BE2C (cell line): ENCODE measurements around the gene GRM4. TPM values are rescaled to one million over a fixed set of nuclear protein-coding genes. Genes with fewer than 3 reads are reported as not detected.
"Not testable (repeated sequence)": the region's sequence is repeated elsewhere in the genome, so short reads cannot be mapped to it uniquely, and the experiment has no call there.

Source experiments
- DNase-seq: peaks from one replicate; pipeline ENCODE4 v3.0.0-alpha.2; 2020
- H3K27me3 ChIP-seq: fragments of 250-450 bp; sonication (Bioruptor Pico); 2 replicates; pipeline ENCODE4 v1.5.1; 2020; ENCODE audit warnings: mild to moderate bottlenecking
- H3K36me3 ChIP-seq: fragments of 250-450 bp; sonication (Bioruptor Pico); 2 replicates; pipeline ENCODE4 v1.5.1; 2020; ENCODE audit warnings: mild to moderate bottlenecking
- H3K4me1 ChIP-seq: fragments of 250-450 bp; sonication (Bioruptor Pico); 2 replicates; pipeline ENCODE4 v1.5.1; 2020
- H3K4me3 ChIP-seq: 2 replicates; pipeline ENCODE4 v1.5.1; 2011; ENCODE audit warnings: low read depth, low read length
- H3K9me3 ChIP-seq: fragments of 250-450 bp; sonication (Bioruptor Pico); 2 replicates; pipeline ENCODE4 v1.5.1; 2020
- CTCF ChIP-seq: IDR thresholded peaks from 2 replicates; pipeline ENCODE4 v1.5.1; 2012; ENCODE audit warnings: mild to moderate bottlenecking, low read depth, low read length
- polyA plus RNA-seq: library from polyadenylated mRNA; unstranded; fragments of >200 nt; gene quantifications from one replicate; pipeline ENCODE4 v1.2.1, GENCODE V29; 2012; ENCODE audit warnings: low read depth, missing spikeins; ENCODE audit not compliant: insufficient read length, insufficient read depth

GRM4 gene
- 0.79 TPM for polyA plus RNA-seq

DNA sequence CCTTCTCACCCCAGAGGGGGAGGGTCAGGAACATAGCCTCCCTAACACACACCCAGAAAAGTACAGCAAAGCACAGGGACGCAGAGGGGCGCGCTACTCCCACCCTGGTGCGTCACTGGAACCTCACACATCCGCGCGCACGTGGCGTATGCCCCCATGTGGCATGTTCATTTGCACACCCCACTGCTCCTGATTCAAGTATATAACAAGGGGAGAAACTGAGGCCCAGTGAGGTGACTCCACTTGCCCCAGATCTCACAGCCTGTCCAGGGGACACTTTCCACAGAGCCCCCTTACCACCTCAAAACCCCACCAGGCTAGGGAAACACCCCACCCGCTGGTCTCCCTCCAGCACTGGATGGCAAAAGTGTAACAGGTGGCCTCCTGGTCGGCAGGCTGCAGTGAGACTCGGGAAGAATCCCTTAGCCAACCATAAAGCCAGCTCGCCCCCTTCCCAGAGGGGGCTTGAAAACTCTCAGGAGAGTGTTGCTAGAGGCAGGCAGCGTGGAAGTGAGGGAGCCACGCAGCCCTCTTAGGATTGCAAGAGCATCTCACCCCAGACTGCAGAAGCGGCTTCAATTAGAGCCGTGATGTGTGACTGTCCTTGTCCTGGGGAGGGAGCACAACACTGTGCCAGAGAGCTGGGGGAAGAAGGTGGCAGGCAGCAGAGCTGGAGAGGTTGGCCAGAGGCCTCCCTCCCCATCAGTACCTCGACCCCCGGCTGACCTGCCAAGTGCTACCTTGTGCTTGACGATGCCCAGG, at the start of gene GRM4:
Gene GRM4 (minus strand): TSS at position 67 of the 762 bp plus-strand sequence. CDS start 12,591 bp downstream, outside the sequence.
- Histone ChIP-seq H3K36me3 (no peaks in the 10 kb centered on the region), H3K9me3 (no peaks in the 10 kb centered on the region), H3K27me3 (peaks cover 34% of the 10 kb centered on the region), H3K4me1 (peaks cover 1% of the 10 kb centered on the region; the same call in 1 of the 2 replicates), H3K4me3 (peak within 1 kb of the TSS; percentile 56)
- peak; percentile 16 for DNase-seq
- no peak for TF ChIP-seq CTCF

DNA sequence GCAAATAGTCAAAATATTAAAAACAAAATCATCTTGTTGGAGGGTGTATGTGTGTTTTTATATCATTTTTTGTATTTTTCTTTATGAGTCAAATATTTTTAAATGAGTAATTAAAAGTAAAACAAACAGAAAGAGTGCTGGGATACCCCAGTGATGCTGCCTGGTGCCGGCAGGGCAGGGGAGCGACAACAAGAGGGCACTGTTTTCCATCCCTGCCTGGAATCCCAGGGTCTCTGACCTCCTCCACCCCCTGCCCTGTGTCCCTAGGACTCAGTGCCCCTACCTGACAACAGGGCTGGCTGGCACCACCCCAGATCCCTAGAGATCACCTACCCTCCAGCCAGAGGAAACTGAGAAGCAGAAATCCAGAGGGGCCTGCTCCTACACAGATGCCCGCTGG, 48.9 kb upstream of the GRM4 start:
- no peak for DNase-seq
- no peak for TF ChIP-seq CTCF
- Histone ChIP-seq H3K27me3 (no peaks in the 10 kb centered on the region), H3K9me3 (no peaks in the 10 kb centered on the region), H3K4me3 (no peak overlapping the region), H3K4me1 (no peaks in the 10 kb centered on the region), H3K36me3 (no peaks in the 10 kb centered on the region)

DNA sequence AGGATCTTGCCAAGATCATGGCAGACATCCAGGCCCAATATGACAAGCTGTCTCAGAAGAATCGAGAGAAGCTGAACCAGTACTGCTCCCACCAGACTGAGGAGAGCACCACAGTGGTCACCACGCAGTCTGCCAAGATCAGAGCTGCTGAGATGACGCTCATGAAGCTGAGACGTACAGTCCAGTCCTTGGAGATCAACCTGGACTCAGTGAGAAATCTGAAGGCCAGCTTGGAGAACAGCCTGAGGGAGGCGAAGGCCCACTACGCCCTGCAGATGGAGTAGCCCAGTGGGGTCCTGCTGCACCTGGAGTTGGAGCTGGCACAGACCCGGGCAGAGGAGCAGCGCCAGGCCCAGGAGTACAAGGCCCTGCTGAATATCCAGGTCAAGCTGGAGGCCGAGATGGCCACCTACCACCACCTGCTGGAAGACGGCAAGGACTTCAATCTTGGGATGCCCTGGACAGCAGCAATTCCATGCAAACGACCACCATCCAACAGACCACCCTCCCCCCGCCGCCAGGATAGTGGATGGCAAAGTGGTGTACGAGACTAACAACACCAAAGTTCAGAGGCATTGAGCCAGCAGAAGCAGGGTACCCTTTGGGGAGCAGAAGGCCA, 44.7 kb upstream of the GRM4 start:
- TF ChIP-seq CTCF = no peak
- no peak for DNase-seq
- Histone ChIP-seq H3K36me3 (no peaks in the 10 kb centered on the region), H3K27me3 (no peaks in the 10 kb centered on the region), H3K9me3 (no peaks in the 10 kb centered on the region), H3K4me1 (no peaks in the 10 kb centered on the region), H3K4me3 (no peak overlapping the region)

DNA sequence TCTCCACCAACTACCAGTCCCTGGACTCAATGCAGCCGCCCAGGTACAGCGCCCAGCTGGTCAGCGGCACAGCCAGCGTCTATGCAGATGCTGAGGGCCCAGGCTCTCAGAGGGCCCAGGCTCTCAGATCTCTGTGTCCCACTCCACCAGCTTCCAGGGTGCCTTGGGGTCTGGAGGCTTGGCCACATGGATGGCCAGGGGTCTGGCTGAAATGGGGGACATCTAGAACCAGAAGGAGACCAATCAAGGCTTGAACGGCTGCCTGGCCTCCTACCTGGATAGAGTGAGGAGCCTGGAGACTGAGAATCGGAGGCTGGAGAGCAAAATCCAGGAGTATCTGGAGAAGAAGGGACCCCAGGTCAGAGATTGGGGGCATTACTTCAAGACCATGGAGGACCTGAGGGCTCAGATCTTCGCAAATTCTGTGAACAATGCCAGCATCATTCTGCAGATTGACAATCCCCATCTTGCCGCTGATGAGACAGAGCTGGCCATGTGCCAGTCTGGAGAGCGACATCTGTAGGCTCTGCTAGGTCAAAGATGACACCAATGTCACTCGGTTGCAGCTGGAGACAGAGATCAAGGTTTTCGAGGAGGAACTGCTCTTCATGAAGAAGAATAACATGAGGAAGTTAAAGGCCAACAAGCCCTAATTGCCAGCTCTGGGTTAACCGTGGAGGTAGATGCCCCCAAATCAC, 44.1 kb upstream of the GRM4 start:
- TF ChIP-seq CTCF = no peak
- Histone ChIP-seq H3K9me3 (no peaks in the 10 kb centered on the region), H3K36me3 (no peaks in the 10 kb centered on the region), H3K4me3 (no peak overlapping the region), H3K27me3 (no peaks in the 10 kb centered on the region), H3K4me1 (no peaks in the 10 kb centered on the region)
- peak; percentile 57 for DNase-seq

GRCh38 chr6:34184726-34185125, 38.8 kb upstream of the GRM4 start:
- H3K27me3 ChIP-seq = not testable (repeated sequence)

GRCh38 chr6:34182751-34183531, 37.1 kb upstream of the GRM4 start:
- no peaks in the 10 kb centered on the region for H3K9me3 ChIP-seq
- no peak overlapping the region for H3K4me3 ChIP-seq
- no peak for TF ChIP-seq CTCF
- no peaks in the 10 kb centered on the region for H3K27me3 ChIP-seq
- no peaks in the 10 kb centered on the region for H3K36me3 ChIP-seq
- DNase-seq = no peak
- H3K4me1 ChIP-seq = no peaks in the 10 kb centered on the region

More at GRCh38 chr6:34184726-34185125, 38.8 kb upstream of the GRM4 start:
- H3K4me1 ChIP-seq, H3K4me3 ChIP-seq, DNase-seq, H3K36me3 ChIP-seq, H3K9me3 ChIP-seq: not testable (repeated sequence)
